ENCODE results near the gene ZNF575.

The ZNF575 gene

GRCh38 chr19:43574424-43575155 lies 41.6 kb downstream of the ZNF575 start:
- DNase-seq (ENCODE audit: low read depth) = peak; percentile 76

GRCh38 chr19:43575156-43575950 lies 42.4 kb downstream of the ZNF575 start, which contains the start of the genes PINLYP and XRCC1:
PINLYP (plus strand) TSS chr19:43575801; CDS start chr19:43577192, 1,391 bp downstream.
XRCC1 (minus strand) TSS chr19:43575527; CDS start chr19:43575458, 69 bp downstream.
- peak; percentile 99 for DNase-seq (ENCODE audit: low read depth)

- no peak for DNase-seq (ENCODE audit: low read depth)
Observed at GRCh38 chr19:43575955-43576878, 43.2 kb downstream of the ZNF575 start.

- no peak for DNase-seq (ENCODE audit: low read depth)
Observed at GRCh38 chr19:43578787-43579186, 45.8 kb downstream of the ZNF575 start.

GRCh38 chr19:43581467-43581866 lies 48.5 kb downstream of the ZNF575 start:
- no peak for DNase-seq (ENCODE audit: low read depth)

GRCh38 chr19:43582495-43582894 lies 49.5 kb downstream of the ZNF575 start:
- no peak for DNase-seq (ENCODE audit: low read depth)

- DNase-seq (ENCODE audit: low read depth) = no peak
Observed at GRCh38 chr19:43584484-43584883, 51.5 kb downstream of the ZNF575 start.

All from iris pigment epithelial cell (primary cell).